Embryonic facial prominence (tissue), 1 donor: Measurements from ENCODE around the gene CISTR.
"Not testable (repeated sequence)": the region's sequence is repeated elsewhere in the genome, so short reads cannot be mapped to it uniquely, and the experiment has no call there.

ENCODE experiments used
- DNase-seq: peaks from one replicate; pipeline ENCODE4 v3.0.0-alpha.2; 2016; ENCODE audit errors: extremely low spot score

CISTR gene

DNA sequence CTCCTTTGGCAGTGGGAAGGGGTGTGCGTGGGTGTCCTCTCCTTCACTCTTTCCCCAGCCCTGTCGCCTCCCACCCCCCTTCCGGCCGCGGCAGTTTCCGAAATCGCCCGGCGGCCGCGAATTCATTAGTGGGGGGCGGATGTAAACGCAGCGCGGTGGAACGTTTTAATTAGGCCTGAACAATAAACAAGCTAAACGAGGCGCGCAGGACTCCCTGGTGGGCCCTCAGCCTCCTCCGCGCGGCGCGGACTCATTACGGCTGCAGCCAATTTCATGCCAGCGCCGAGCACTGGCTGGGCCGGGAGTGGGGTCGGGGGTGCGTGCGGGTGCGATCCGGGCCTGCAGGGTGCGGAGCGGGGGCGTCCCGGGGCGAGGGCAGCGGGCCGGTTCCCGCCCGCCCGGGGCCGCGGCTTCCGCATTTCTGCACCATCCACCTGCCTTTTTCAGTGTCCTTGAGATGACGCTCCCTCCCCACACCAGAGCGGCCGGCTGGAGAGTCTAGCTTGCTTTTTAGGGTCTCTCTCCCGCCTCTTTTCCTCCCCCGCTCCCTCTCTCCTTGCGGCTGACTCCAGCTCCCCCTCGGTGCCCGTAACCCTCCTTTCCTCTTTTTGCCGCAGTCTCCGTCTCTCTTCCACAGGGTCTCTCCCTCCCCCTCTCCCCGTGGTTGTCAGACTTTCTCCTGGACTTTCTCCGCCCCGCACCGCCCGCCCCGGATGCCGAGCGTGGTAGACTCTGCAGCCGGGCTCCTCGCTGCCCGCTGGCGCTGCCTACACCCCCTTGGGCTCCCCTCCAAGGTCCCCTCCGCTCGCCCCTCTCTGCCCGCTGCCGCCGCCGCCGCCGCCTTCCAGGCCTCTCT is at the start of gene CISTR:
TSS of gene CISTR (minus strand) at position 644 of the 856 bp plus-strand sequence.
- no peak for DNase-seq

DNA sequence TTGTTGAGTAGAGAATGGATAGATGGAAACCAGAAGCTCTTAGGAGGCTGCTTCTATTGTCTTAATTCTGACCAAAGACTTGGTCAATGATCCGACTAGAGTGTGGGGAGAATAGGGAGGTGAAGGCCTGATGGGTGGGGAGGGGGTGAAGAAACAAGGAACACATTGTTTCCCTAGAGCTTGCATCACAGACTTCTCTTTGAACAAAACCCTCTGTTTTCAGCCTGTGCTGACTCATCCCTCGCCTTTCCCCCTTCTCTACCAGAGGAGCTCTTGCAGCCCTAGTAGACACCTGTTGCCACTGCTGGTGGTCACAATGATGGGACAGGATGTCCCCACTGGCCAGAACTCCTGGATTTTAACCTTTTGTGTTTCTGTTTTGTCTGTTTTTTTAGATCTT is 46.8 kb upstream of the CISTR start:
- no peak for DNase-seq

DNA sequence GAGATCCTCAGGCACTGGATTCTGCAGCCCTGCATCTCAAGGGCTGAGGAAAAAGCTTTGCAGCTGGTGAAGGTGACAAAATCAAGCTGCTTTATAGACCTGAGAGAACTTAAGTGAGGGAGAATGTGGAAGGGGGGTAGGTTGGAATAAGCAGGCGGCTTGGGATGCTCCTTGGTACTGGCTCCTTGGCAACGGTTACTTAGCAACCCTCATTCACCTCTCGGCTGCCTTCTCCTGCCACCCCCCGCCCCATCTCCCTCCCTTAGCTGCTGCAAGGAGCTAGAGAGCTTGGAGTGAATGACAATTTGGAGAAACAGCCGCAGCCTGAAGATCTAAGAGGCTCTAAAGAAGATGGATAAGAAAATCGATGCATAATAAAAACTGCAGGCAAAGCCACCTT is 44.1 kb upstream of the CISTR start:
- no peak for DNase-seq

DNA sequence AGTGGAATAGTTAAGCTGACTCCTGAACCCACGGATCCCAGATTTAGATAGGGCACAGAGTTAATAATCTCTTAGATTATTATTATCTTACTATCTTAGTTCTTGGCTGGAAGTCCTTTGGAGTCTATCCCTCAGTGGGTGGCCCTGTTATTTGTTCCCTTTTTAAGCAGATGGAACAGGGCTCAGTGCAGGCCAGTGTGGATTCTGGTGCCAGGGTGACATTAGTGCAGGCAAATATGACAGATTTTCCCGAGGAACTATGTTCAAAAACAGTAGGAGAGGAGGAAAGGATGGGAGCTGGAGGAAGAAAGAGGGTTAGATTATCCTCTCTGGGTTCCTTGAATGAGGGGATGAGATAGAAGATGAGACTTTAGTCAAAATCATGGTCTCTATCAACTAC is 41.4 kb upstream of the CISTR start:
- no peak for DNase-seq

DNA sequence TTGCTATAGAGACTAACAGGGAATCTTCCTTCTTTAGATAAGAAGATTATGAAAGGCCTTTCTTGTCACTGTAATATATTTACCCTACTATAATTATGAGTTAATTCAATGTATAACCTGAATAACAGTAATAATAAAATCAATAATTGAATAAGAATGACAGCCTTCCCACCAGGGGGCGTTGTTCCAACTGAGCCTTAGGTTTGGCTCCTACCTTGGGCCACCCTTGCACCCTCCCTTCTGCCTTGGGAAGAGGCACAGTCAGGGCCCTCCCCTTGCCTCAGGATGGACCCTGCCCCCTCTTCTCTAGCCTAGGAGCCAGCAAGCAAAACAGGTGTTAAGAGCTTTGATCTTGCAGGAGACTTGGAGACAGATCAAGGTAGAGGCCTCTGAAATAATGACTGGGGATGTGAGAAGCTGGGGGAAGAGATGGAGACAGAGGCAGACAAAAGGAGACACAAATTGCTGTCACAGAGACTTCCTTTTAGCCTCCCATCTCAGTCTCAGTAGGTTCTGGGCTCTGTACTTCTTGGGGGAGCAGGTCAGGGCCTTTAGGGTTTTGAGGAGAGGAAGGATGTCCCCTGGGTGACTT is 40.1 kb upstream of the CISTR start:
- no peak for DNase-seq

DNA sequence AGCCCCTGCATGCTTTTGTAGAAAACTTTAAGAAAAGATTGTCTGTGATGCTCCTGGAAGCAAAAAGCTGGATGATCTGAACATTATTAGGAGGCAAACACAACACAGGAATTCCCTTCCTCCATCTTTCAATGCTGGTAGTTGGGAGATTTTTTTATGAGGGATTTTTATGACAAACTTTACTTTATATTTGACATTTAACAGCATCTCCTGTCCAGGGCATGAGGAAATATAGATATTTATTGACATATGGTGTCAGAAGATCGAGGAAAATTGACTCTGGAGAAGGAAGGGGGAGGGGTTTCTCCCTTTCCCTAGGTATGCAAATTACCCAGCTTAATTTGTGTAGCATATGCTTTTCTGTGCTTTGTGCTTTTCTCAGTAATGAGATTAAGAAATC is 37.8 kb upstream of the CISTR start:
- DNase-seq: no peak

DNA sequence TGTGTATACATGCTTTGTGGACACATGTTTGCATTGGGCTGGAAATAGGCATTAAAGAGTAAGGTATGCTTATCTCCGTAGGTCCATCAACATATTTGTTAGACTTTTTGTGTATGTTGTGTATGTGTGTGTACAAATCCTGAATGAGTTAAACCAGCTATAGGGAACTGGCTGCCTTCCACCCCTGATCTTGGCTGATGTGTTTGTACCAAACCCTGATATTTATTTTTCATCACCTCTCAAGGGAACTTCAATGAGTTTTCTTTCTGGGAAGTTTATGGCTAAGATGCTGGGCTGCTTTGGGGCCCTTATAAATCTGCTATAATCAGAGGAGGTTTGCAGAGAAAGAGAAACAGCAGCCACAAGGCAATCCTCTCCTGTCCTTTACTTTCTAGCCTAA is 37.1 kb upstream of the CISTR start:
- no peak for DNase-seq

DNA sequence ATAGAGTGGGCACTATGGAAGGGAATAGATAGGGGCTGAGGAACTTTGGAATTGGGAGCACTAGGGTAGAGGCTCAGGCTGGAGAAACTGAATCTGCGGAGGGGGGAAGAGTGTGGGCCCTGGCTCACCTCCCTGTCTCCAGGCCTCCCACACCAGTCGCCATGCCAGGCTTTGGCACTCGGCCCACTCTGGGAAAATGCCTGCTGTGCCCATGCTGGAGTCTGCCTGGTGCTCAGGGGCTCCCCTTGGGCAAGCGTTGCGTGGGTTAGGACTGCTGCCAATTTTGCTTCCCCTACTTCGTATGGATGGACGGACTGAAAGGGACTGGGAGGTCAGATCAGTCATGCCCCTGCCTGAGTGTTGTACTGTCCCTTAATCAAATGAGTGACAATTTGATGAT is 34.6 kb upstream of the CISTR start:
- no peak for DNase-seq

DNA sequence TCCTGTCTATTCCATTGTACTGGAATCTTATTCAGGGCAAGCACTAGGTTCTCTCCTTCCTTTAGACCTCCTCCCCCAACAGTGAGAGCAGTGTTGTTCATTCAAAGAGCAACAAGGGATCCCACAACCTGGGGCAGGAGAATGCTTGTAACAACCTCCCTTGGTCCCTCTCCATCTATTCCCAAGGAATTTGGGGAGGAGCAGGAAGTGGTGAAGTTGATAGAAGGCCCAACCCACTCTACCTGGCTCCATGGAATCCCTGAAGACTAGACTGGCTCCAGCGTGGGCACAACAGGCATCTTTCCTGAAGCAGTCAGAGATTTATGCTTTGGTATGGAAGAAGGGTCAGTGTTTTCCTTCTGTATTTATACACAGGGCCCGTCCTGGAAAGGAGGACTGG is 33.4 kb upstream of the CISTR start:
- no peak for DNase-seq

DNA sequence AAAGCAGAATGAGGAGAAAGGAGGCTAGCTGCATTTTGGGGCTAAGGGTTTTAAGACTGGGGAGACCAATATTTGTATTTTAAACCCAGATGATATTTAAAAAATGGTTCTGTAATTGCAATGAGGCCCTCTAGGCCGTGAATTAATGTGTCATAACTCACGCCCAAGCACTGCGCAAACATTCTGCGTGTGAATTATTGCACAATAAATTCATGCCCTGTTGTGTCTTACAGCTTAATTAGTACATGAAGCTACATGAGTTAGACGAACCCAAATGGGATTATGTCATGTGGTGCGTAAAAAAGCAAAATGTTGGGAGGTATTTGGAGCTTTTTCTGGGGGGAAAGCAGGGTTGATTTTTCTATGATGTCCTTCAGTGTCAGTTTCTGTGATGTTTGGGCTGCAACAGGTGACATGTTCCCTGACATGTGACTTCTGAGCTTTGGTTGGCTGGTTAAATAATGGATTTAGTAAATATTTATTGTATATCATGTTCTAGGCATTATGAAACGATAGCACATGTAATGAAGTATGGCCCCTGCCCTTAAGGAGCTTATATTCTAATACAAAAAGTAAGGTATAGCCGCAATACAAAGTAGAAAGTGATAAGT is 30.4 kb upstream of the CISTR start:
- no peak for DNase-seq

DNA sequence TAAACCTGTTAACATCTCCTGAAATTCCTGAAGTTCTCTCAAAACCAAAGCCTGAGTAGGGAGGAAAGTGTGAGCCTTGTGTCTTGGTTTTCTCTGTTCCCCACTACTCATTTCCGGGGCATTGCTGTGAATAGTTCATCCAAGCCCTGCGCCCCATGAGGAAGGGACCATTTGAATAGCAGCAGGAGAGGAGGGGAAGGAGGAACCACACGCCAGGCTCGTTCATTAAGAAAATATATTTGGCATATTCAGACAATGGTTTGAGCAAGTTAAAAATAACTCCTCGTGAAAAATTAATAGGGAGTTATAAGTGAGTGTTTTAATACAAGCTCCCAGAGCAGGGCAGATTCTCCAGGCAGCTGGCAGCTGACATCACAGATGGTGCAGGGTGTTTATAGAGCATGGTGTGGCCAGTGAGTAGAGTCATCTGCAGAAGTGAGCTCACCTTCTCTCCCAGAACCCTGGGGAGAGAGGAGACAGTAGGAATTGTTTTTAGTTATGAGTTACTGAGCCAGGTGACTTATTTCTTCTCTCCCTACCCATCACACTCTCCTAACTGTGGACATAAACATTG is 29.5 kb upstream of the CISTR start:
- no peak for DNase-seq

DNA sequence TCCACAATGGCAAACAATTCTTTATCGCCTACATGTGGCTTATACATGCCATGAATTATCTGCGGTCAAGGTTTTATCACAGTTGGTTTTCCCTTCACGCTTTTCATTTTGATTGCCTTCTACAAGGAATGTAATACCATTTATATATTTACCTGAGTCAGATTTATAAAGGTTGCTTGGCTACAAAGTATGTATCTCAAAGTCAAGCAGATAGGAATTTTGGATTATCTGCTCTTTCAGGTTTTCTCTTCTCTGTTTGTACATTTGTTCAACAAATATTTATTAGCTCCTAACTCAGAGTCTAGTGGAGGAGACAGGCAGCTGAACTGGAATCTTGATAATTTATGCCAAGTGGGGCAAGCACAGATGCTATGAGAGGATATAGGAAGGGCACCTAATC is 28.5 kb upstream of the CISTR start:
- DNase-seq: no peak

DNA sequence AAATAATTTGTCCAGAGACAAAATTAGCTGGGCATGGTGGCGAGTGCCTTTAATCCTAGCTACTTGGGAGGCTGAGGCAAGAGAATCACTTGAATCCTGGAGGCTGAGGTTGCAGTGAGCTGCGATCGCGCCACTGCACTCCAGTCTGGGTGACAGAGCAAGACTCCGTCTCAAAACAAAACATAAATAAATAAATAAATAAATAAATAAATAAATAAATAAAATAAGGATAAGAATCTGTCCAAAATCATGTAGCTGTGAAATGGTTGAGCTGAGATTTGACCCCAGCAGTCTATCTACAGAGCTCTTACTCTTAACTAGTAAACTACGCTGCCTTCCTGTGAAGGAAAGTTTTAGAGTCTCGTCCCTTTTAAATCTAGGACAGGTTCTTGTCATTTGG is 27.9 kb upstream of the CISTR start:
- DNase-seq: not testable (repeated sequence)

DNA sequence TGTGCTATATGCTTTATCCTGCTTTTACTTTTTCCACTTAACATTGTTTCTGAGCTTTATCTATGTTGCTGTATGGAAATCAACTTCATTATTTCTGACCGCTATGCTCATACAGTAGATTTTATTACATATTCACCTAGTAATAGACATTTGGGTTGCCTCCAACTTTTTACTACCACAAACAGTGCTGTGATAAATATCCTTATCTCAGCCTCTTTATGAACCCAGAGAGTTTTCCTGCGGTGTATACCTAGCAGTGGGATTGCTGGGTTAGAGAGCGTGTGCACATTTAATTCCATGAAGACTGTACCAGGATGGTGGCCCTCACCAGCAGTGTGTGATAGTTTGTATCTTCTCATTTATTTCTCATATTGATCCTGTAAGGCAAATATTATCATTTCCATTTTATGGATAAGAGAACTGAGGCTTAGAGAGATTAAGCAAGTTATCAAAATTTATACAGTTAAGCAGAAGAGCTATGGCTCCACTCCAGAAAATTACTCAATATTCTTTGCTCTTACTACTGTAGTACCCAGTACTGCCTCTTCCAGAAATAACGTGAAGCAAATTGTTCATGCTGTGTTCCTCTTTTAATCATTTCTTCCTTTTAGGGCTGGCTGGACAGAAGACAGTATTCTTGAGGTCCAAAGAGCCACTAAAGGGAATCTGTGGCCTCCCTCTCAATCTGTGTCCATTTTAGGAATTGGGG is 26.3 kb upstream of the CISTR start:
- DNase-seq: no peak

DNA sequence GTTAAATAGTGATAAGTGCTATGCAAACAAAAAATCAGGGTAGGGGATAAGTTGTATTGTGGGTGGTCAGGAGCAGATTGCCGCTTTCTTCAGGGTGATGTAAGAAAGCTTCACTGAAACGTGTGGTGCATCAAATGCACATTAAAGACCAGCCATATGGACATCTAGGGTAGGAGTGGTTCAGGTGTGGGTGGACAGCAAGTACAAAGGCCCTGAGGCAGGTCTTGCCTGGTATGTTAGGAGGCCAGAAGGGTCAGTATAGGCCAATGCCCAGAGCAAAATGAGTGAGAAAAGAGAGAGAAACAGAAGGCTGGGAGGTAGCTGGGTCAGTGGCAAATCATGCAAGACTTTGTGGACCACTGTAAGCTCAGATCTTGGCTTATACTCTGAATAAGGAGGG is 25.6 kb upstream of the CISTR start:
- no peak for DNase-seq

DNA sequence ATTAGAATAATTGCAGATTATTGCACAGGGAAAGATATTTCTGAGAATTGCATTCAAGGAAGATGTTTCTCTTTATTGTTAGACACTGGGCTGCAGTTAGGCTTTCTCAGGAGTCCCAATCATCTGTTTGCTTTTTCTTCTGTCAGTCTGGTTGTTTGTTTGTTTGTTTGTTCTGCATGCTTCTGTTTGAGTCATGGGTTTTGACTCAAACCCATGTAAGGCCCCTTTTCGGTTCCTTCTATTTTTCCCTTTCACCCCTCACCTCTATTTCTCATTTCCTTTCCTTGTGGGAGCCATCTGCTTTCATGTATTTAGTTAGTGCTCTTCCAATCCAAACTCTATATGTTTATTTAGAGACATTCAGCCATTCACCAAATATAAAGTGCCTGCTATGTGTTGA is 25.1 kb upstream of the CISTR start:
- no peak for DNase-seq

DNA sequence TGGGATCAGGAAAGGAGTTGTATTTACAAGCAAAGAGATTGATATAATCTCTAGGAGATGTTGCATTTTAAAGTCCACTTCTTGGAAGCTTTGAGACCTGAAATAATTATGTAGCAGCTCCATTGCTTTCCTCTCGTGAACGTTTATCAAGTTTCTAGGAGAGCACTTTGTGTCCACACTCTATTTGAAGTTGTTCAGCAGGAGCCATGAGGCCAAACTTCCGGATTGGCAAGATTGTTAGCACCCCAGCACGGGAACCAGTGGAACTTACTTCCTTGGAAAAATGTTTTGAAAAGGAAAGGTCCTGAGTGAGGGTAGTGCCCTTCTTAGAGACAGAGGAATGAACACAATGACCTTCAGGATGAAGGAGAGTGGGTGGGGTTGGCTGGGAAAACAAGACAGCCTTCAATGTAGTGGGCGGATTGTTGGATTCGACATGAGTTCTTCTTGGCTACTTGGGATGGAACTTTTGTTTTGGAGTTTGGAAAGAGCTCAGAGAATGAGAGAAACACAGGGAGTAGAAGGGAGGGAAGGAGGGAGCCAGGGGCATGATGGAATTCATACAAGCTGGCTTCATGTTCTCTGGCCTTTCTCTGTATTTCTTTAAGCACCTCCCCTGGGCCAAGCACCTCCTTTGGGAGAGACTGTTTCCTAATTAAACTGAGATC is 23.8 kb upstream of the CISTR start:
- no peak for DNase-seq

DNA sequence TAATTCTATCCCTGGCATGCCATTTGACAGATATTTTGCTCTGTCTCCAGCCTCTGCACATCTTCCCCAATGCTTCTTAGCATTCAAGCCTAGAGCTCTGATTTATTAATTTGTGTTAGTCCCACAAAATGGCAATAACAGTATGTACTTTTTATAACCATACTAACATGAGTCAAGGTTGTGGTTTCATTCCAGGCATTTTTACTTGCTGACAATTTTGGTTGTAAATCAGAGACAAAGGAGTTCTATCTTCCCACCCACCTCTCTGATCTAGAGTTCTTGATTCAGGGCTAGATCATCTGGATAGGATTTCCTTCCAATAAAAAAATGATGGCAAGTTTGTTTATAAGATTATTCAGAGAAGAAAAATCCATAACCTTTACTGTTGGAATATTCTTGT is 18.5 kb upstream of the CISTR start:
- no peak for DNase-seq

DNA sequence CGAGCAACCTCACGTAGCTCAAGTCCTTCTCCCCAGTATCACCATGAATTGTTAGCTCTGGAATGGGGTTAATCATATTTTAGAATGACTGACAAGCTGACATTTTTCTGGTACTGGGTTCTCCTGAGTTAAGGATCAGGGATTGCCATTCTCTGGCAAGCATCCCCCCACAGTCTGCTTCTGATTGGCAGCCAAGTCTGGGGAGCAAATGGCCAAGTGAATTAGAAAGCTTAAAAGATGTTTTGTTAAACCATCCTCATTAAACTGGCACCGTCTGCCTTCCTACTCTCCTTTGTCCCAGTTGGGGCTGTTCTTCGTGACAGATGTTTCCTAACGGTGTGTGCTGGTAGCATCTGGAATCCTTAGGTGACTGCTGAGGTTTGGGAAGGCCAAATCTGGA is 17.2 kb upstream of the CISTR start:
- DNase-seq: no peak

DNA sequence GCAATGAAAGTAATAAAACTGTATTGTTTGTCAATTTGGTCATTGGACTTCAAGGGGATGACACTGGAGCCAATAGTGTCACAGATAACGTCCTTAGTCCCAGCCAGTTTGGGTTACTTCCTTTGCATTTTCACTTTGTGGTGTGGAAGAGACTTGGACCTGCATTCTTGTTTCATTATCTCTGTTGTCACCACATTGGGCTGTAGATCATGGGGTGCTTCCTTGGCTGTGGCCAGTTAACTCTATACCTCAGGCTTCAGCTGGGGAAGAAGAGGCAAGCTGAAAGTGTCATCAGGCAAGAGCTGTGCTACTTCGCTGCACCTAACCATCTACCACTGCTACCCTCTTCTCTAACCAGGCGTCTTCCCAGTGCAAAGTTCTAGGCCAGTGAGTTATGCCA is 15.1 kb upstream of the CISTR start:
- DNase-seq: no peak

DNA sequence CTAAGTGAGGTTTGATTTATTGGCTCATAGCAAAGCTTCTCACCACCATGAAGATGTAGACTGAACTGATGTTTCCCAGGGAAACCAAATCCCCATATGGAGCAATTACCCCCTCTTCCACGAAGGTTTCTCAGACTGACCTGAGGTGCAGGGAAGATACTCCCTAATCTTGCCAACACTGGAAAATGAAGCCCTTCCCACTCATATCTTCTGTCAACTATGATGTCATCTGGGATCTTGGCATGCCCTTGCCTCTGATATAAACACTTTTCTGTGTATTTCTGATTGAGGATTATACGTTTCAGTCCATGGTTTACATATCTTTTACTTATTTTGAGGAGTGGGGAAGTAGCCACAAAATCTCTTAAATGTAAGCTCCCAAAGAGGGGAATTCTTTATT is 14.1 kb upstream of the CISTR start:
- no peak for DNase-seq

DNA sequence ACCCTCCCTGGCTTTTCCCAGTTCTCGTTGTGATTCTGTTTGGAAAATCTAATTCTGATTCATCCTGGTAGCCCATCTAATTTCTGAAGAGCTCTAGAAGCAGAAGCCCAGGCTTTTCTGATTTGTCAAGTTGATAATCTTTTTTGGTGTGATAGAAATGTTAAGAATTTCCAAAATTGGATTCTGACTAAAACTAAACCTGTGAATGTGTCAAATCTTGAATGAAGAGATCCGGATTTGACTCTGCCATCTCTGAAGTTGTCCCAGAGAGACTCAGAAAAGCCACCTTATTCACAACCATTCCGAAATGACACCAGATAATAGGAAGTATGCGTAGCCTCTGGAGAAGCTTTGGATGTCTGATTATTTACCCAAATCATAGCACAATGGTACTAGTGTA is 12.8 kb upstream of the CISTR start:
- DNase-seq: no peak
